ENCODE measurements around the gene IRF2BP2.
A peak's percentile ranks its signal among the peaks of the same experiment; 100 is the strongest.

Gene IRF2BP2

DNA sequence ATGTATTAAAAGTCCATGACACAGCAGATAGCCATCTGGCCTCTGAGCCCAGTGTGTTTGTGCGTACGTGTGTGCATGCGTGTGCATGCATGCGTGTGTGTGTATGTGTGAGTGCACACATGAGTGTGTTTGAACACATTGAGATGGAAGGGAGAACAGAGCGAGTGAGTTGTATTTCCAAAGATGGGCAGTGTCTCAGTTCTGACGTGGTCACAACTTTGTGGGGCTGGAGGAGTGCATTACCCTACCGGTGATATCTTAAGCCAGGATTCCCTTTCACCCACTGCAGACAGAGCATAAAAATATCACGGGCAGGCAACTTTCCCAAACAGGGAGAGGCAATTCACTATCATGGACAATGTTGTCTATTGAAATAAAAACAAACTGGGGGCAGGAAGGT lies 27.8 kb downstream of the IRF2BP2 start:
- Histone ChIP-seq H3K4me3 (ENCODE audit: low read depth in 1 of 2, low read length in 2 of 2) (no peak overlapping the region), H3K27ac (ENCODE audit: low read length) (no peak overlapping the region), H4K20me1 (ENCODE audit: insufficient read depth, low read length) (no peaks in the 10 kb centered on the region), H3K4me2 (ENCODE audit: insufficient read depth, low read length) (no peak overlapping the region), H3K4me1 (ENCODE audit: insufficient read depth, low read length) (no peaks in the 10 kb centered on the region), H2AFZ (ENCODE audit: low read depth, low read length) (no peak overlapping the region), H3K9me3 (ENCODE audit: insufficient read depth, low read length, severe bottlenecking) (no peaks in the 10 kb centered on the region), H3K36me3 (ENCODE audit: insufficient read depth, low read length) (no peaks in the 10 kb centered on the region), H3K9ac (ENCODE audit: low read depth, low read length) (no peak overlapping the region), H3K27me3 (ENCODE audit: insufficient read depth, low read length, poor library complexity) (no peaks in the 10 kb centered on the region), H3K79me2 (ENCODE audit: insufficient read depth, low read length) (no peaks in the 10 kb centered on the region)
- no peak for TF ChIP-seq EZH2 (IDR thresholded peaks at IDR 0.05; ENCODE audit: borderline replicate concordance, low read depth, low read length, severe bottlenecking)
- TF ChIP-seq, protein P1, sequence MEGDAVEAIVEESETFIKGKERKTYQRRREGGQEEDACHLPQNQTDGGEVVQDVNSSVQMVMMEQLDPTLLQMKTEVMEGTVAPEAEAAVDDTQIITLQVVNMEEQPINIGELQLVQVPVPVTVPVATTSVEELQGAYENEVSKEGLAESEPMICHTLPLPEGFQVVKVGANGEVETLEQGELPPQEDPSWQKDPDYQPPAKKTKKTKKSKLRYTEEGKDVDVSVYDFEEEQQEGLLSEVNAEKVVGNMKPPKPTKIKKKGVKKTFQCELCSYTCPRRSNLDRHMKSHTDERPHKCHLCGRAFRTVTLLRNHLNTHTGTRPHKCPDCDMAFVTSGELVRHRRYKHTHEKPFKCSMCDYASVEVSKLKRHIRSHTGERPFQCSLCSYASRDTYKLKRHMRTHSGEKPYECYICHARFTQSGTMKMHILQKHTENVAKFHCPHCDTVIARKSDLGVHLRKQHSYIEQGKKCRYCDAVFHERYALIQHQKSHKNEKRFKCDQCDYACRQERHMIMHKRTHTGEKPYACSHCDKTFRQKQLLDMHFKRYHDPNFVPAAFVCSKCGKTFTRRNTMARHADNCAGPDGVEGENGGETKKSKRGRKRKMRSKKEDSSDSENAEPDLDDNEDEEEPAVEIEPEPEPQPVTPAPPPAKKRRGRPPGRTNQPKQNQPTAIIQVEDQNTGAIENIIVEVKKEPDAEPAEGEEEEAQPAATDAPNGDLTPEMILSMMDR (IDR thresholded peaks at IDR 0.05; ENCODE audit: borderline replicate concordance, extremely low read depth, low read length, poor library complexity, severe bottlenecking) = no peak
- DNase-seq (no peak), ATAC-seq (ENCODE audit: insufficient read depth, low read depth) (no peak)

DNA sequence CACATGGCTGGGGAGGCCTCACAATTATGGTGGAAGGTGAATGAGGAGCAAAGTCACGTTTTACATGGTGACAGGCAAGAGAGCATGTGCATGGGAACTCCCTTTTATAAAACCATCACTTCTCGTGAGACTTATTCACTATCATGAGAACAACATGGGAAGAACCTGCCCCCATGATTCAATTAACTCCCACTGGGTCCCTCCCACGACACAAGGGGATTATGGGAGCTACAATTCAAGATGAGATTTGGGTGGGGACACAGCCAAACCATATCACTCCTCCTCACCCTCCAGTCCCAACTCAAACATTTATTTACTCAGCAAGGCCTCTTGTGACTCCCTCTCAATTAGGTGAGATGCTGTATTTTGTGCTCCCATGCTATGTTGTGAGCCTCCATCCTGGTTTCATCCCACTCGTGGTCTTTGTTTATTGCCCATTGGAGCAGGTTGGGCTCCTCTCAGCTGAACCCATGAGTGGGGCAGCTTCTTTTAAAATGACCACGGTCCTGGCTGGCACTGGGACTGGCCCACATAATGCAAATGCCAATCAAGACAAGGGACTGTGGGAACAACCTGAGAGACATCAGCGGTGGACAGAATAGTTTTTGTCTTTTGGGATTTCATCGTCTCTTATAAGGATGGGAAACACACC lies 28.8 kb downstream of the IRF2BP2 start:
- Histone ChIP-seq H3K4me2 (ENCODE audit: insufficient read depth, low read length) (no peak overlapping the region), H3K4me3 (ENCODE audit: low read depth in 1 of 2, low read length in 2 of 2) (no peak overlapping the region), H3K27ac (ENCODE audit: low read length) (no peak overlapping the region), H3K9ac (ENCODE audit: low read depth, low read length) (no peak overlapping the region), H3K79me2 (ENCODE audit: insufficient read depth, low read length) (no peaks in the 10 kb centered on the region), H3K27me3 (ENCODE audit: insufficient read depth, low read length, poor library complexity) (no peaks in the 10 kb centered on the region), H2AFZ (ENCODE audit: low read depth, low read length) (no peak overlapping the region), H4K20me1 (ENCODE audit: insufficient read depth, low read length) (no peaks in the 10 kb centered on the region), H3K9me3 (ENCODE audit: insufficient read depth, low read length, severe bottlenecking) (no peaks in the 10 kb centered on the region), H3K4me1 (ENCODE audit: insufficient read depth, low read length) (no peaks in the 10 kb centered on the region), H3K36me3 (ENCODE audit: insufficient read depth, low read length) (no peaks in the 10 kb centered on the region)
- DNase-seq (no peak), ATAC-seq (ENCODE audit: insufficient read depth, low read depth) (no peak)
- no peak for TF ChIP-seq EZH2 (IDR thresholded peaks at IDR 0.05; ENCODE audit: borderline replicate concordance, low read depth, low read length, severe bottlenecking)
- TF ChIP-seq, protein P1 (IDR thresholded peaks at IDR 0.05; ENCODE audit: borderline replicate concordance, extremely low read depth, low read length, poor library complexity, severe bottlenecking) = no peak

DNA sequence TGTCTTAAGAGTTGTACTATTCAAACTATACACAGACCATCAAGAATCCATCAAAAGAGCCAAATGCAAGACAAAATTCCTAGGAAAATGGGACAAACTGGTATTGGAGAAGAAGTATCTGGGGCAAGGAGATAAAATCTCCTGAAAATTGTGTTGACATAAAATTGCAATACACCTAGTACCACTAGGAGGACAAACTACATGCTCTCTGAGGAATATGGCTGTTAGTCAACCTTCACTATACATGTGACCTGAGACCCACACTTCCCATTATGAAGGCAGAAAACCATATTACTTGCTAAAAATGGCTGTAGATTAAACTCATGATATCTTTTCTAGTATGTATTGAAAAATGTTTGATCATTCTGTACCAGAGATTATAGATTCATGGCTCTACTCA lies 30.0 kb downstream of the IRF2BP2 start:
- H3K4me2 ChIP-seq (ENCODE audit: insufficient read depth, low read length) = no peak overlapping the region
- H3K79me2 ChIP-seq (ENCODE audit: insufficient read depth, low read length) = no peaks in the 10 kb centered on the region
- H3K4me3 ChIP-seq (ENCODE audit: low read depth in 1 of 2, low read length in 2 of 2) = no peak overlapping the region
- H3K4me1 ChIP-seq (ENCODE audit: insufficient read depth, low read length) = no peaks in the 10 kb centered on the region
- DNase-seq = no peak
- no peak overlapping the region for H3K9ac ChIP-seq (ENCODE audit: low read depth, low read length)
- H3K27ac ChIP-seq (ENCODE audit: low read length) = no peak overlapping the region
- no peaks in the 10 kb centered on the region for H3K27me3 ChIP-seq (ENCODE audit: insufficient read depth, low read length, poor library complexity)
- H4K20me1 ChIP-seq (ENCODE audit: insufficient read depth, low read length) = no peaks in the 10 kb centered on the region
- TF ChIP-seq, protein P1 (IDR thresholded peaks at IDR 0.05; ENCODE audit: borderline replicate concordance, extremely low read depth, low read length, poor library complexity, severe bottlenecking) = peak; percentile 47
- TF ChIP-seq EZH2 (IDR thresholded peaks at IDR 0.05; ENCODE audit: borderline replicate concordance, low read depth, low read length, severe bottlenecking) = no peak
- no peak overlapping the region for H2AFZ ChIP-seq (ENCODE audit: low read depth, low read length)
- peak; percentile 72 for ATAC-seq (ENCODE audit: insufficient read depth, low read depth)
- no peaks in the 10 kb centered on the region for H3K9me3 ChIP-seq (ENCODE audit: insufficient read depth, low read length, severe bottlenecking)
- H3K36me3 ChIP-seq (ENCODE audit: insufficient read depth, low read length) = no peaks in the 10 kb centered on the region
